Mesodermal cell (in vitro differentiated cells): Measurements from ENCODE around the gene CREB3L1.
"Not testable (repeated sequence)": the region's sequence is repeated elsewhere in the genome, so short reads cannot be mapped to it uniquely, and the experiment has no call there.

Experiments
- H3K27ac ChIP-seq: 2 replicates; pipeline ENCODE4 v1.7.0; 2013; ENCODE audit warnings: mild to moderate bottlenecking, low read depth, low read length, moderate library complexity; ENCODE audit not compliant: severe bottlenecking
- H3K36me3 ChIP-seq: 2 replicates; pipeline ENCODE4 v1.7.1; 2013; ENCODE audit warnings: mild to moderate bottlenecking, low read length, moderate library complexity; ENCODE audit not compliant: control insufficient read depth, insufficient read depth
- H3K4me1 ChIP-seq: one replicate; pipeline ENCODE4 v1.7.1; 2013; ENCODE audit warnings: mild to moderate bottlenecking, low read length; ENCODE audit not compliant: insufficient read depth, control insufficient read depth, poor library complexity, severe bottlenecking
- H3K4me3 ChIP-seq: 2 replicates; pipeline ENCODE4 v1.7.0; 2013; ENCODE audit warnings: low read length, control low read depth, mild to moderate bottlenecking; ENCODE audit not compliant: insufficient read depth, poor library complexity, severe bottlenecking; ENCODE audit errors: extremely low read depth
- H3K9me3 ChIP-seq: 2 replicates; pipeline ENCODE4 v1.7.1; 2013; ENCODE audit warnings: mild to moderate bottlenecking, low read length, moderate library complexity; ENCODE audit not compliant: control insufficient read depth
- WGBS, 2 experiments: methylation state at CpG; one replicate each; pipeline ENCODE4 v1.1.5; 2013; ENCODE audit warnings: missing lambda C conversion rate in 2 of 2; ENCODE audit not compliant: insufficient coverage in 2 of 2; 5-methylcytosine and 5-hydroxymethylcytosine counted together

The CREB3L1 gene

DNA sequence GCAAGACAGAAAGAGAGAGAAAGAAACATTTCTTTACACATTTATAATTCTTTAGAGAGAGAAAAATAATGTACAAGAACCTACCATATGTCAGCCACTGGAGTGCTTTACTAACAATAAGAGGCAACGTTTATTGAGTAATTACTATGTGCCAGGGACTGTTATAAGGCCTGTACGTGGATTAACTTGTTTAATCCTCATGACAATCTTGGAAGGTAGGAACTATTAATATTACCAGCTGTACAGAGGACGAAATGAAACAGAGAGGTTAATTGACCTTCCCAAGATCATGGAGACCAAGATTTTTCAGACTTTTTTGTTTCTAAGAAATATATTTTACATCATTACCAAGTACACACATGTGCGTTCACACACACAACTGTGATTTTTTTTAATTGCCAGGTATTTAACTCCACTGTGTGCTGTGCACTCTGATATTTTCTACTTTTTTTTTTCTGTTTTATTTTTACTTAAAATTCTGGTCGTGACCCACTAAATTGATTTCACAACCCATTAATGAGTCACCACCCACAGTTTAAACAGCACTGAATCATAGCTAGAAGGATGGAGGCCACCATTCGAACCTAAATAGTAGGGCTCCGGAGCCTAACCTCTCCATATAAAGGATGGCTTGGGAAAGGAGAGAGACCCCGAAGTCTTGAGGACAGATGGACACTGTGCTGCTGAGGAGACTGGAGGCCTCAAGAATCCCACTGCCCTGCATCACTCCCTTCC is 21.4 kb downstream of the CREB3L1 start:
- peaks cover 37% of the 10 kb centered on the region for H3K4me1 ChIP-seq
- peaks cover 54% of the 10 kb centered on the region for H3K36me3 ChIP-seq
- H3K27ac ChIP-seq, result no peak overlapping the region
- H3K9me3 ChIP-seq, result no peaks in the 10 kb centered on the region
- H3K4me3 ChIP-seq, result no peak overlapping the region
- WGBS, 2 experiments, result 97 to 100% methylated on average over 2 to 5 of the region's 8 CpGs

- H3K36me3 ChIP-seq, result peaks cover 54% of the 10 kb centered on the region
- no peak overlapping the region for H3K4me3 ChIP-seq
- no peak overlapping the region for H3K27ac ChIP-seq
- H3K4me1 ChIP-seq, result peaks cover 31% of the 10 kb centered on the region
- H3K9me3 ChIP-seq, result no peaks in the 10 kb centered on the region
- WGBS, 2 experiments, result 90 to 98% methylated on average over 5 of the region's 5 CpGs
These were observed 22.0 kb downstream of the CREB3L1 start for GRCh38 chr11:46299451-46299961.

DNA sequence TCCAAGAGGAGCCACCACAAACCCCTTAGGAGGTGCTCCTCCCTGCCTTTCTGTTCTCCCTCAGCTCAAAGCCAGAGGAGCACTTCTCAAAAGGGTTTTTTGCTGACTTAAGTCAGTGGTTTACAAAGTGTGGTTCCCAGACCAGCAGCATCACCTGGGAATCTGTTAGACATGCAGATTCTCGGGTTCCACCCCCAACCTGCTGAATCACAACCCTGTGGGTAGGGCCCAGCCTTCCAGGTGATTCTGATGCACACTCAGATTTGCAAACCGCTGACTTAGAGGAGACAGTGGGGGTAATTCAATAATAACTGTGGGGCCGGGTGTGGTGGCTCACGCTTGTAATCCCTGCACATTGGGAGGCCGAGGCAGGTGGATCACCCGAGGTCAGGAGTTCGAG is 22.8 kb downstream of the CREB3L1 start:
- WGBS, 2 experiments, result 98 to 99% methylated on average over 7 of the region's 7 CpGs

GRCh38 chr11:46302866-46303265 is 25.4 kb downstream of the CREB3L1 start:
- WGBS, 2 experiments, result 94 to 98% methylated on average over 6 to 7 of the region's 7 CpGs
- H3K9me3 ChIP-seq, result no peaks in the 10 kb centered on the region
- H3K4me1 ChIP-seq, result peaks cover 8% of the 10 kb centered on the region
- no peak overlapping the region for H3K4me3 ChIP-seq
- no peak overlapping the region for H3K27ac ChIP-seq
- H3K36me3 ChIP-seq, result peaks cover 71% of the 10 kb centered on the region

More for the DNA sequence above, 22.8 kb downstream of the CREB3L1 start:
- Histone ChIP-seq H3K27ac (no peak overlapping the region), H3K9me3 (no peaks in the 10 kb centered on the region), H3K36me3 (peaks cover 61% of the 10 kb centered on the region), H3K4me1 (peaks cover 29% of the 10 kb centered on the region), H3K4me3 (no peak overlapping the region)

- H3K36me3 ChIP-seq, result peaks cover 72% of the 10 kb centered on the region
- H3K27ac ChIP-seq, H3K9me3 ChIP-seq, H3K4me3 ChIP-seq: not testable (repeated sequence)
- peaks cover 12% of the 10 kb centered on the region for H3K4me1 ChIP-seq
- WGBS, 2 experiments, result 92 to 96% methylated on average over 12 of the region's 12 CpGs
These were observed 26.6 kb downstream of the CREB3L1 start for GRCh38 chr11:46304036-46304435.

DNA sequence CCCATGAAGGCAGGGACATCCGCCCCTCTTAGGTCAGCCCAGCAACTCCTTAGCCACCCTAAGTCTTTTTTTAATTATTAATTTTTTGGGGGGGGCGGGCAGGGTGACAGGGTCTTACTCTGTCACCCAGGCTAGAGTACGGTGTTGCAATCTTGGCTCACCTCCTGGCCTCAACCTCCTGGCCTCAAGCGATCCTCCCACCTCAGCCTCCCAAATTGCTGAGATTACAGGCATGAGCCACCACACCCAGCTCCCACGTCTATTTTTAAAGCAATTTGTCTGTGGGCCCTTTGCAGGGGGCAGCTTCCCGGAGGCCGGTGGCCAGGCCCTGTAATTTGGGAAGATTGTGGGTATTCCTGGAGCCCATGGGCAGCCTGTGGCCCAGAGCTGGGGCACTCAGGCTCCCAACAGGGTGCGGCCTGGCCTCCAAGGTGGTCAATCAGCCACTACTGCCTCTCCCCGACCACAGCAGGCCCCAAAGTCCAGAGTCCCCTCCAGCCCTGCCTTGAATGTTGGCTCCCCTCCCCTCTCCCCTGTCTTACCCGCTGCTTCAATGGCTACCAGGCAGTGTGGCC is 27.2 kb downstream of the CREB3L1 start:
- H3K27ac ChIP-seq, result no peak overlapping the region
- peaks cover 13% of the 10 kb centered on the region for H3K4me1 ChIP-seq
- H3K36me3 ChIP-seq, result peaks cover 72% of the 10 kb centered on the region
- H3K4me3 ChIP-seq, result no peak overlapping the region
- WGBS, 2 experiments, result 96 to 100% methylated on average over 4 to 5 of the region's 10 CpGs
- H3K9me3 ChIP-seq, result no peaks in the 10 kb centered on the region

- Histone ChIP-seq H3K9me3 (no peaks in the 10 kb centered on the region), H3K4me1 (peaks cover 14% of the 10 kb centered on the region), H3K27ac (no peak overlapping the region), H3K4me3 (no peak overlapping the region), H3K36me3 (peaks cover 71% of the 10 kb centered on the region)
- WGBS, 2 experiments, result 97 to 100% methylated on average over 4 of the region's 6 CpGs
These were observed 27.8 kb downstream of the CREB3L1 start for GRCh38 chr11:46305295-46305694.

- Histone ChIP-seq H3K4me3 (no peak overlapping the region), H3K27ac (no peak overlapping the region)
- WGBS, 2 experiments, result 84 to 93% methylated on average over 2 to 5 of the region's 5 CpGs
These were observed 28.9 kb downstream of the CREB3L1 start for GRCh38 chr11:46306296-46306853.

DNA sequence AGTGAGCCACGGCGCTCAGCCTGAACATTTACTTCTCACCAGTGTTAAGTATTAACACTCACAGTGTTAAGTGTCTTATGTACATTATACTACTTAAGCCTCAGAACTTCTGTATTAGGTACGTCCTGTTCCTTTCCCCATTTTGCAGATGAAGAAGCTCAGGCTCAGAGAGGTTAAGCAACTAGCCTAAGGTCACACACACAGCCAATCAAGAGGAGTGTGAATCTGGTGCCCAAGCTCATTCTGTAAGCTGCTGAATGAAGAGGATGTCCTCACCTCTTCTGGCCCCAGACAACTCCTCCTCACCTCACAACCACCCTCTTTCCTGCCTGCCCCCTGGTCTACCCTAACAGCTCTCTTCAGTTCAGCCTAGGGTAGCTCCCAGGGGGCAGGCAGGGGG is 29.9 kb downstream of the CREB3L1 start:
- Histone ChIP-seq H3K4me3 (no peak overlapping the region), H3K4me1 (peaks cover 14% of the 10 kb centered on the region), H3K36me3 (peaks cover 76% of the 10 kb centered on the region), H3K9me3 (no peaks in the 10 kb centered on the region), H3K27ac (no peak overlapping the region)
- 89 to 100% methylated on average over 3 of the region's 3 CpGs for WGBS, 2 experiments

More at GRCh38 chr11:46306296-46306853, 28.9 kb downstream of the CREB3L1 start:
- Histone ChIP-seq H3K9me3 (no peaks in the 10 kb centered on the region), H3K4me1 (peaks cover 14% of the 10 kb centered on the region), H3K36me3 (peaks cover 73% of the 10 kb centered on the region)

DNA sequence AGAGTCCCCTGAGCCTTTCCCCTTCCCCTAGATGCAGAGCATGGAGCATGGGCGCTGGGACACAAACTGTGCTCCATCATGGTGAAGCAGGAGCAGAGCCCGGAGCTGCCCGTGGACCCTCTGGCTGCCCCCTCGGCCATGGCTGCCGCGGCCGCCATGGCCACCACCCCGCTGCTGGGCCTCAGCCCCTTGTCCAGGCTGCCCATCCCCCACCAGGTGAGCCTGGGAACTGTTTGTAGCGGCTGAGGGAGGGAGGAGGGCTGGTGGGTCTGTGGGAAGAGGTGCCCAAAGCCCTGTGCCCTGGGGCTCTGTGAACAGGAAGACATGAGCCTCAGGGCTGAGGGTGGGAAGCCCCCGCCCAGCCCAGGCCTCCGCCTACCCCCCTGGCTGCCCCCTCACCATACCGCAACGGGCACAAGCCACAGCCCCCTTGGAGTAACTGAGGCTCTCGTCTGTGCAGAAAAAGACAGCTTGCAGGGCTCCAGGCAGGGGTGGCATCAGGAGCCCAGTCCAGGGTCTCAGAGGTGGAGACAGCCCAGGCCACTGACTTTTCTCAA is 30.4 kb downstream of the CREB3L1 start:
- Histone ChIP-seq H3K36me3 (peaks cover 76% of the 10 kb centered on the region), H3K27ac (no peak overlapping the region), H3K4me3 (no peak overlapping the region), H3K4me1 (peaks cover 14% of the 10 kb centered on the region), H3K9me3 (no peaks in the 10 kb centered on the region)
- 82 to 87% methylated on average over 3 to 4 of the region's 14 CpGs for WGBS, 2 experiments
